ENCODE data around the gene ICAM1.
A peak's percentile ranks its signal among the peaks of the same experiment; 100 is the strongest.

ICAM1 gene

DNA sequence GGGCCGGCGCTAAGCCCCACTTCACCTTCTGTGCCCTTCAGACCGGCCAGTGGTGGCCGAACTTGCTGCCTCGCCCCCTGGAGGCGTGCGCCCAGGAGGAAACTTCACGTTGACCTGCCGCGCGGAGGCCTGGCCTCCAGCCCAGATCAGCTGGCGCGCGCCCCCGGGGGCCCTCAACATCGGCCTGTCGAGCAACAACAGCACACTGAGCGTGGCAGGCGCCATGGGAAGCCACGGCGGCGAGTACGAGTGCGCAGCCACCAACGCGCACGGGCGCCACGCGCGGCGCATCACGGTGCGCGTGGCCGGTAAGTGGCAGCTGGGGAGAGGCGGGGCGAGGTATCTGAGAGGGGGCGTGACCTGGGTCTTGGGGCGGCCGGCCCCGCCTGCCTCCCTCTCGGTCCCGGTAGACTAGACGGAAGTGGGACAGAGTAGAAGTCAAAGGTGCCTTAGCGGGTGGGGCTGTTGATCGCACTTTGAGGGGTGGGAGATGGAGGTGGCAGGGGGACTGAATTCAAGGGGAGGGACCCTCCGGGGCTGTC is 24.5 kb downstream of the ICAM1 start:
- DNase-seq = no peak

DNA sequence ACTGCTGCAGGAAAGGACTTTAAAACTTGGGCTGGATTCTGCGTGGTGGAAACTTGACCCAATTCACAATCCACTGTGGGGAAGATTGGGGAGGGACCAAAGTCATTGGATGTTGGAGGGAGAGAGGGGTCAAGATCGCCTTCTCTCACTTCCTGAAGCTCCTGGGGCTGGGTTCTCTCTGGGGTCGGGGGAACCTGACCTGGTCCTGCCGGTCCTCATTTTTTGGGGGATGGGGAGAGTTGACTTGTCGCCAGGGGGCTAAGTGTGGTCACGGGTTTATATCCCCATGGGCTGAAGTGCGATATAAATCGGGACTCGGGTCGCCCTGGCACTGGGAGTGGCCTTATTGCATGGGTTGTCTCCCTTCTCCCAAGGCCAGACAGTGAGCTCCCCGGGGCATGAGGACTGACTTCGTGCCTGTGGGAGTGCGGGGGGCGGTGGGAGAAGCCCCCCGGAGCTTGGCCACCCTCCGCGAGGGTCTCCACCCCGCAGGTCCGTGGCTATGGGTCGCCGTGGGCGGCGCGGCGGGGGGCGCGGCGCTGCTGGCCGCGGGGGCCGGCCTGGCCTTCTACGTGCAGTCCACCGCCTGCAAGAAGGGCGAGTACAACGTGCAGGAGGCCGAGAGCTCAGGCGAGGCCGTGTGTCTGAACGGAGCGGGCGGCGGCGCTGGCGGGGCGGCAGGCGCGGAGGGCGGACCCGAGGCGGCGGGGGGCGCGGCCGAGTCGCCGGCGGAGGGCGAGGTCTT is 25.1 kb downstream of the ICAM1 start:
- no peak for DNase-seq

DNA sequence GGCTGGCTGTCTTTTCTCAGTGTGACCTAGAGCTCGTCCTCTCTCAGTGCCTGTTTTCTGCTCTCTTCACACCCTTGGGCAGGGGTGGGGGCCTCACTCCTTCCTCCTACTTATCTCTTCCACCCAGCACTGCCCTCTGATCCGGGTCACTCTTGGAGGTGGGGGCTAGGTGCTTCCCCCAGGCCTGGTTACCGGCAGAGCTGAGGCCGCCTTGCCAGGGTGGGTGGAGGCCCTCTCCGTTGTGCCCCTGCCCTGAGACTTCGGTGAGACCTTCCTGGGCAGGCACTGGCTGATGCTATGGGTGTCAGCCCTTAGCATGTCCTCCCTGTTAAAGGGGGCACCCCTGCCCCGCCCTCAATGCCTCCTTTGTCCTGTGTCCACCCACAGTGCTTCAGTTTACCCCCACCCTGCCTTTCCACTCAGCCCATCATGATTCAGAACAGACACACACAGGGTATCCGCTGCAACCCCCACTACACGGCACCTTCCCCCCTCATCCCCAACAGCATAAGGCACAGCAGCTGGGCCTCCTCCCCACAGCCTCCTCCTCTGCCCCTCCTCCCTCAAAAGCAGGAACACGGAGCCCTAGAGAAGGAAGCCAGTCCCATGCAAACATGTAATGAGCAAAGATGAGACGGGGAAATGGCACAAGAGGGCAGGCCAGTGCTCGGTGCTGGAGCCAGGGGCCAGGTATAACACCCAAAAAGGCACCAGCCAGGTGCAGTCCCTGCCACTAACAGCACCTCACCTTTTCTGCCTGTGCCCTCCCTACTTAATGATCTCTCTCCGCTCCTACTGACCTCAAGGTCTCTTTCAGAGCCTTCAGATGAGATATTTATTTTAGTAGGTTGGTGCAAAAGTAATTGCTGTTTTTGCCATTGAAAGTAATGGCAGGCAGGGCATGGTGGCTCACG is 28.9 kb downstream of the ICAM1 start:
- peak; percentile 52 to 73 for DNase-seq

DNA sequence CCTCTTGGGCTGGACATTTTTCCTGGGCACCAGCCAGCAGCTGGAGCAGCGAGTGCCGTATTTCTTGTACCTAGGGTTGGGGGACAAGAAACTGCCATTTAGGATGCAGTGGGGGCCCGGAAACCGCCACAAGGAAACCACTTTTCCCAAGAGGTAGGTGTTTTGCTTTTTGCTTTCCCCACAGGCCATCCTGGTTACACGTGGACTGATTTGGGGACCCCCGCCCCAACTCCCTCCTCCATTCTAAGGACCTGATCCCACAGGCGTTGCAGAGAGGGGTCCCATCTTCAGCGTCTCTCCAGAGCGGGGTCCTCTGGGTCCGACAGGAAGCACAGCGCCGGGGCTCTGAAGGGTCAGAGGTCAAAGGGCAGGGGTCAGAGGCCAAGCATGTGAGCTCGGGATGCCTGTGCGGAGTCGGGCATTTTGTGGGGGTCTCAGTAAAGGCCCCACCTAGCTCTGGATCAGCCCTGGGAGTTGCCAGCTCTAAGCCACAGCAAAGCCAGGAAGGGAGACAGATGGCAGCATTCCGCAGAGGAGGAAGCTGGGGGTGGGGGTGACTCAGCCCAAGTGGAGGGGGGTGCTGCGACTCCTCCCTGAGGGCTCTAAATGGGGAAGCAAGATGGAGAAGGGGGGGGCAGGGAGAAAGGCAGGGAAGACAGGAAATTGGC is 34.4 kb downstream of the ICAM1 start:
- peak in 1 of 2 experiments; percentile 63 for DNase-seq

DNA sequence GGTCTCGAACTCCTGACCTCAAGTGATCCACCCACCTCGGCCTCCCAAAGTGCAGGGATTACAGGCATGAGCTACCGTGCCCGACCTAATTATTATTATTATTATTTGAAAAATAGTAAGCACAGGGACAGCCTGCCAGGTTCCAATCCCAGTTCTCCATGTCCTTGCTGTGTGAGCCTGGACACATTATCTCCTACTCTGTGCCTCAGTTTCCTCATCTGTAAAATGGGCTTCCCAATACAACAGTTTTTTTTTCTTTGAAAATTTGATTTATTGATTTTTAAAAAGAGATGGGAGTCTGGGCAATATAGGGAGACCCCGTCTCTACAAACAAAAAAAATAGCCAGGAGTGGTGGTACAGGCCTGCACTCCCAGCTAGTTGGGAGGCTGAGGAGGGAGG is 35.4 kb downstream of the ICAM1 start:
- no peak for DNase-seq

DNA sequence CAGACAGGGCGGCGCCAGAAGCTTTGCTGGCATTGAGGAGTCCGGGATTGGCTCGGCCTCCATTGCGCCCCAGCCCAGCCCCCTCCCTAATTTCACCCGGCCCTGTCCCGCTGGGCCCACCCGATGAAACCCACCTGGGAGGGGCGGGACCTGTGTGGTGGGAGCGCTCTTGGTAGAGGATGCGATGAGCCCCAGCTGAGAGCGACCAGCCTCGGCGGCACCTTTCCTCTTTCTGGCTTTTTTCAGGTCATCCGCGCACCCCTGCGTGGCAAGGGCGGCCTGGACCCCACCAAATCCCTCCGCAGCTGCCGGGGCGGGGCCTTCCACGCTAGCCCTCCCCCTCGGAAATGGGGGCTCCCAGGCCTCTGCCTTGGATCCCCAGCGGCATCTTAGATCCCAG is 38.5 kb downstream of the ICAM1 start, which contains the start of gene ZGLP1:
Gene ZGLP1 (minus strand): TSS at position 393 of the 400 bp plus-strand sequence.
- no peak for DNase-seq

DNA sequence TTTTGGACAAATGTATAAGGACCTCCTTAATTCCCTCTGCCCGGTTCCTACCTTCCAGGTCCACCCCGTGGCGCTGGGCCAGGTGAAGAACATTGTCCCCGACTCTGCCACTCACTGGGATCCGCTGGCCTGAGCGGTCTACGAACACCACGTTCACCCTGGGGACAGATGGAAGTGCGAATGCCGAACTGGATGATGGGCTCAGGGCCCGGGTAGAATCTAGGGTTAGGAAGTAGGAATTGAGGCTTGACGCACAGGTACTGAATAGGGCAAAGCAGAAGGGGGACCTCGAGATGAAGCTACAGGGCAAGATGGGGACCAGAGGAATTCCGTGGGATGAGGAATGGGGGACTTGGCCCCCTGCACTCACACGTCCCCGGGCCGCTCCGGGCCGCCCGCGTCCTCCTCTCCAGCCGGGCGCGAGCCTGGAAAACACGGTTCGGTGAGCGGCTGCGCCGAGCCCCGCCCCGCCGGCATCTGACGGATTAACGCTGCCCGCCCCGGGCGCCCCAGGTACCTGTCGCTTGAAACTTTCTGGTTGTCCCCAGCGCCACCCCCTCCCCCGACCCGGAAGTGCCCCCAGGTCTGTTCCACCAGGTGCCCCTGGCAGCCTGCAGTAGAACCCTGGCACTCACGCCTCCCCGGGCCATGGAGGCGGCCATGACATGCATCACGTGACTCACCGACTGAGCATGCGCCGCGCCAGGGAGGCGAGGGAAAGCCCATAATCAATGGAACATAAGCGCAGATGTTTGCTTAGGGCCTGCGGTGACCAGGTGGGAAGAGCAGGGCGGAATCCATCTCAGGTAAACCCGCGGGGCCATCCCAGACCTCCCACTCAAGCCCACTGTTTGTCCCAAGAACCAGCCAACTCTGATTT is 44.7 kb downstream of the ICAM1 start, which contains the start of gene FDX2:
Gene FDX2 (minus strand): TSS at position 681 of the 880 bp plus-strand sequence. CDS start 19 bp downstream, at position 662.
- DNase-seq = peak; percentile 85 to 93

DNA sequence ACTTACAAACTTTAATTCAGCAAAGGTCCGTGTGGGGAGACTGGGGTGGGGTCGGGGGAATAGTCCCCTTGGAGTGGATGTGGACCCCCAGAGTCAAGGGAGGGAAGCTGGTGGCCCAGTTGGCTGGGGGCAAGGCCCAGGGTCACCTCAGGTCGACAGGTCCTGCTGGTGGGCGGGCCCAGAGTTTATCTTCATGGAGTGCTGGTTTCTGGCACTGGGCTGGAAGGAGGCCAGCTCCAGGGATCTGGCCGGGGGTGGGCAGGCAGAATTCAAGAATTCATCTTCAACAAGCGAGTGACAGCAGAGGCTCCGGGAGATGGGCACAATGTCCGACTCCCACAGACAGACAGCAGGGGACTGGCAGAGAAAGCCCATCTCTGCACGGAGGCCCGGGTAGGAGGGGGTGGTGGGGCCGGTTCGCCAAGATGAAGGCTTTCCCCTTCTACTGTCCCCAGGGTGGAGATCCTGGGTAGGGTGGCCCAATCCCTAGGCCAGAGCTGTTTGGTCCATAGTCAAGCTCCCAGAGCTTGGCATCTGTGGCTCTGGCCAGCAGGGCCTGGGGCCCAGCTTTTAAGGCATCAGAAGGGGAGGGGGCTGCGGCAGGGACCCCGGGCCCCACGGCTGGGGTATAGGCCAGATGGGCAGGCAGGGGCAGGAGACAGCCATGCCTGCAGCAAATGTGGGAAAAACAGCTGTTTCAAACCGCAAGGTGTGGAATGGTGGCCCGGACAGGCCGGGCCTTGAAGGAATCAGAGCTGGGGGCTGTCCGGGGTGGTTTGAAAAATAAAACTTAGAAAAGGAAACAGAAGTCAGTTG is 45.5 kb downstream of the ICAM1 start:
- no peak for DNase-seq

DNA sequence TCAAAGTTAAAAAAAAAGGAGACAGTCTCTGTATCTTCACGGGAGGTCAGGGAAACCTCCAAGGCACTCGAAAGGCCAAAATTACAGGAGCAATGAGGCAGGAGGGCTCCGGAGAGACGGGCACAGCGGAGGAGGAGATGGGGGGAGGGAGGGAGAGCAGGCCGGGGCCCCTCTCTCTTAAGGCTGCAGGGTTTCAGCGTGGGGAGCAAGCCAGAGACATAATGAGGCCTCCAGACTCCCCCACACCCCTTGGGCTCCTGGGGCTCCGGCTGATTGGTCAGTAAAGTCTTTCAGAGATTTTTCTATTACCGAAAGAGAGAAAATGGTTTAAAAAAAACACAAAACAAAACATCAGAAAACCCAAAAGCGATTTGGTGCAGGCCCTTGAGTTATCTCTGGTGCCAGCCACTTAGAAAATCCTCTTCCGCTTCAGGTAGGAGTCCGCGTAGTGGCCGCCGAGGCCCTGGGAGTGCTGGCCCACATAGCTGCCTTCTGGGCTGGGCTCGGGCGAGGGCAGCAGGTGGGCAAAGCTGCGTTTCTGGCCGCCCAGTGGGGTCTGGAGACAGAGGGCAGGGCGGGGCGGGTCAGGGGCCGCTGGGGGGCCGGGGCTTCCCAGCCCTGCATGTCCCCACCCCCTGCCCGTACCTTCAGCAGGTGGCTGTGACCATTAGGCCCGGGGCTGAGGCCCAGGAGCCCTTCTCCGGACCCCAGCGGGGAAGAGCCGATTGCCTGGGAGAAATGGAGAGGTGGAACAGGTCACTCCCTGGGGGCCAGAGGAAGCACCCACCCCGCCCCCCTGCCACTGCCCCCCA is 46.3 kb downstream of the ICAM1 start:
- no peak for DNase-seq

DNA sequence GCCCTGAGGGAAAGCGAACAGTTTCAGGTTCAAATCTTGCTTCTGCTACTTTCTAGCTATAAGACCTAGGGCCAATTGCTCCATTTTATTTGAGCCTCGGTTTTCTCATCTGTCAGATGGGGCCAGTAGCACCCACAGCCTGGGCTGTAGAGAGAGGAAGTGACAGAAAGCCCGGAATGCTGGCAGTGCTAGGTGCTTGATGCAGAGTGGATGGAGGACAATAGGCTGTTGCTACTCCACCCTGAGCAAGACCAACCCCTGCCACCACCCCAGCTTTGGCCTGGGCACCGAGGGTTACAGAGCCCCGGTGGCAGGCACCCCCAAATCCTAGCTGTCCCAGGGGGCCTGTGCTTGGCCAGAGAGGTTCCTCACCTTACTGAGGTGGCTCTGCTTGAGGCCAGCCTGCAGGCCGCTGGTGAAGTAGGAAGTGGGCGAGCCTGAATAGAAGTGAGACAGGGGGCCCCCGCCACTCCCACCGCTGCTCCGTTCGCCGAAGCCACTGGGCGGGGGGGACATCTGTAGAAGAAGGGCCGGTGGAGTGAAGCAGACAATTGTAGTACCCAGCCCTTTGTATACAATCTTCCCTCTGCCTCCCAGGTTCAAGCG is 47.0 kb downstream of the ICAM1 start:
- DNase-seq = no peak

DNA sequence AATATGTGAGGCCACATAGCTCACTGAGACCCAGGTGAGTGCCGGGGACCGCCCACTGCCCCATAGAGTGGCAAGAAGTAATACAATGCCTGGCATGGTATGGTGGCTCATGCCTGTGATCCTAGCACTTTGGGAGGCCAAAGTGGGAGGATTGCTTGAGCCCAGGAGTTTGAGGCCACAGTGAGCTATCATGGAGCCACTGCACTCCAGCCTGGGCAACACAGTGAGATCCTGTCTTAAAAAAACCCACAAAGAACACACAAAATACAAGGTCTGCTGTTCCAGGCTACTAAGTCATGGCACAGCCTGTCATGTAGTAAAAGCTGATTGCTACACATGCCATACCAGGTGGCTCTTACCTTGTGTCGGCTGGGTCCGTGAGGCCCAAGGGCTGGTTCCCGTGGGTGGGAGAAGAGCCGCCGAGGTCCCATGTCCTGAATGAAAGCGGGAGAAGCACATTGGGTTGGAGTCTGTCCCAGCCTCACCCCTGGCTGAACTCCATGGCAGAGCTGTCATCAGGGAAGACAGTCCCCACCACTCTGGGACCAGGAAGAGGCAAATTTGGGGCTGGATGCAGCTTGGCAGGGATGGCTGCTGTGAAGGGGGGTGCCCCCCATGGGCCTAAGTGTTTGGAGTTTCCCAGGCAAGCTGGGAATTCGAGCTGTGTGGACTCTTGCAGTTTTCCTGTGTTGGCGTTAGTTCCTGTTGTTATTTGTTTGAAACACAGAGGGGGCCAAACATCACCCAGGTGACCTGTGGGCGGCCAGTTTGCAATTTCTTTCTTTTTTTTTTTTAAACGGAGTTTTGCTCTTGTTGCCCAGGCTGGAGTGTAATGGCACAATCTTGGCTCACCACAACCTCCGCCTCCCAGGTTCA is 48.1 kb downstream of the ICAM1 start:
- DNase-seq = no peak

DNA sequence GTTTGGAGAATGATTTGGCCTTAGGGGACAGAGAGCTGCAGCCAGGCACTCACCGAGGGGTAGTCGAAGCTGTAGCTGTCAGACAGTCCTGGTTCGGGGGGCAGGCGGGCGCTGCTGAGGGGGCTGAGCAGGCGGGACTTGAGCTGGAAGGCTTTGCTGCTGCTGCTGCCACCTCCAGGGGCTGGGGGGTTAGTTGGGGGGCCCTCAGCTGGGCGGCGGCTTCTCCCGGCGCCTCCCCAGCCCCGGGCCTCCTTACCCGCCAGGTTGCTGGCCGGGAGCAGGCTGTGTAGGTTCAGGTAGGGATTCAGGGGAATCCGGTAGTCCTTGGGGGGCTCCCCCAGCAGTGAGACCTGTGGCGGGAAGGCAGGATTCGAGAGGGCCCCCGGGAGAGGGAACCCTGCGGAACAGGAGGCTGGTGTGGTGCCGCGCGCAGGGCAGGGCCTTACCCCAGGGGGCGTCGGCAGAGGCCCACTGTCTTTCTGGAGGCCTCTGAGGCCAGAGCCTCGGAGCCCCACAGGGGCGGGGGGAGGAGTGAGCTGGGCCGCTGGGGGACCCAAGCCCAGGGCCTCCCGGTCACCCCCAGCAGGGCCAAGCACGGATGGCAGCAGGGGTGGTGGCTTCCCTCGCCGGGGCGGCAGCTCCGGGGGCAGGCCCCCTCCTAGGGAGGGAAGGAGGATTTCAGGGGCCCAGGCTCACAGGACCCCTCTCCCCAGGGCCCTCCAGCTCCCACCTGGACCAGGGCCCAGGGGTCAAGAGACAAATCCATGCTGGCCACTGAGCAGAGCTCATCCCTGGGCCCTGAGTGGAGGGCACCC is 49.9 kb downstream of the ICAM1 start:
- DNase-seq = no peak

DNA sequence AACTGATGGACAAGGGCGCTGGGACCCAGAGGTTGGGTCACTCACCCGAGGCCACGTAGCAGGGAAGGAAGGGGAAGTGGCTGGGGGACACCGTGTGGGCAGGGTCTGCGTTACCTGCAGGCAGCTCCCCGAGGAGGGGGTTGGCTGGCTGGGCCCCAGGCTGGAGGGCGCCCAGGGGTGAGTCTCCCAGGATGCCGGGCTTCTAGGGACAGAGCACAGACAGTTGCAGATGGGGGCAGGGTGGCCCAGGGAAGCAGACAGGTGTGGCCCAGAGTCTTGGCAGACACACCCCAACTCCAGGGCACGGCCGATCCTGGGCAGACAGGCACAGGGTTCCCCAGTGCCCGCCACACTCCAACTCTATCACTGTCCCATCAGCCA is 50.5 kb downstream of the ICAM1 start:
- DNase-seq = no peak

DNA sequence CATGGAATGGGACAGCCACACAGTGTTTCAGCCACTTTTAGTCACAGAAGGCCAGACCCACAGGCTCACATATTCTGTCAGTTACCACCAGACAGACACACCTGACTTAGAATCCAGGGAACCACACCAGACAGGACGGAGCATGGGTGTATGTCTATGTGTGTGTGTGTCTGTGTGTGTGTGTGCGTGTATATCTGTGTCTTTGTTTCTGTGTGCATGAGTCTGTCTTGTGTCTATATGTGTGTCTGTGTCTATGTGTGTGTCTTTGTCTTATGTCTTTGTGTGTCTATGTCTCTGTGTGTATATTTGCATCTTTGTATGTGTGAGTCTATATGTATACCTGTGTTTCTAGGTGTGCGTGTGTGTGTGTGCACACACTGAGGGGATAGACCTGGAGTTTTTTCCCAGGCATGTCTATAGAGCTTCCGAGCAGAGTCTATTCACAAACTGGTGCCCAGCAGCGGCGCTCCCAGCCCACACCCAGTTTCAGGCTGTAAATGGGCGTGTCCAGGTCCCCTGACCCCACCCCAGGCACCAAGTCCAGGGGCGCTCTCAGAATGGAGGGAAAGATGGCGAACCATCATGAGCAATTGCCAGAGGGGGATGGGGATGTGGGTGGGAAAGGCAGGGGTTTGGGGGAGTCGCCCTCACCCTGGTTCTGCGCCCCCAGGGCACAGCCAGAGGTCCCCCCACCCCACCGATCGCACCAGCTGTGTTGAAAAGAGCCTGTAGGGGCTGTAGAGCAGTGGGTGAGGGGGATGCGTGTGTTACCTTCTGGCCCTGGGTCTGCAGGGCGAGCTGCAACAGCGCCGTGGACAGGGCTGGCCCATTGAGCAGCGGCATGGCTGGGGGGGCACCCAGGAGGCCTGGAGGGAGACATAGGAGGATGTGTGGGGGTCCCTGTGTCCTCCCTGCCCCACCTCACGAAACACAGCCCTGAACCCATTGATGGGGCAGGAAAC is 51.2 kb downstream of the ICAM1 start:
- DNase-seq = no peak

DNA sequence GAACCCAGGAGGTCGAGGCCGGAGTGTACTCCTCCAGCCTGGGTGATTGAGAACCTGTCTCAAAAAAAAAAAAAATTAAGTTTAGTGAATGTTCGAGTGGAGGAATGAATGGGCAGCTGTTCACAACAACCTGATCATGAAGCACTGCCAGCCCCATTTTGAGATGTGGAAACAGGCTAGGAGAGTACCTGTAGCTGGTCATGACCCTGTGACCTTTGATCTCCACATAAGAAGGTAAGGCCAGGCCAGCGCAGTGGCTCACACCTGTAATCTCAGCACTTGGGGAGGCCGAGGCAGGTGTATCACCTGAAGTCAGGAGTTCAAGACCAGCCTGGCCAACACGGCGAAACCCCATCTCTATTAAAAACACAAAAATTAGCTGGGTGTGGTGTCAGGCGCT is 54.8 kb downstream of the ICAM1 start:
- no peak for DNase-seq

DNA sequence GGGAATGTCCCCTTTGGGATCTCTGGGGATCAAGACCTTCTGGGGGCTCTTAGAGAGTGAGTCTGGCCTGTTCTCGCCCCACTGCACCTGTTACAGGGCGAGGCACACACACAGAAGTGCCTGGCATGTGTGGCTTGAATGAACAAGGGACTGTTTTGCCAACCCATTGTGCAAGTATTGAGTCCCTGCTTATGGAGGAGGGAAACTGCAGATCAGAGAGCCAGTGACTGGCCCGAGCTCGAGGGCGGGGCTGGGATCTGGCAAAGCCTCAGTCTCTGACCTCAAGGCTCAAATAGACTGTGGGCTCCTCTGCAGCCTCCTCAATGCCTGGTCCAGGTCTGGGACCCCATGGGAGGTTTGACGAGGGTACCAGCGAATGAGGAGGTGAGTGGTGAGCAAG is 56.9 kb downstream of the ICAM1 start:
- no peak for DNase-seq

Measured in NCI-H524 (cell line).